CD1c-positive myeloid dendritic cell (primary cell): ENCODE results near the gene TPO.
"Not testable (repeated sequence)": the region's sequence is repeated elsewhere in the genome, so short reads cannot be mapped to it uniquely, and the experiment has no call there.

ENCODE experiments used
- DNase-seq: peaks from one replicate; pipeline ENCODE4 v3.0.0-alpha.2; 2016; ENCODE audit errors: extremely low spot score

The TPO gene

DNA sequence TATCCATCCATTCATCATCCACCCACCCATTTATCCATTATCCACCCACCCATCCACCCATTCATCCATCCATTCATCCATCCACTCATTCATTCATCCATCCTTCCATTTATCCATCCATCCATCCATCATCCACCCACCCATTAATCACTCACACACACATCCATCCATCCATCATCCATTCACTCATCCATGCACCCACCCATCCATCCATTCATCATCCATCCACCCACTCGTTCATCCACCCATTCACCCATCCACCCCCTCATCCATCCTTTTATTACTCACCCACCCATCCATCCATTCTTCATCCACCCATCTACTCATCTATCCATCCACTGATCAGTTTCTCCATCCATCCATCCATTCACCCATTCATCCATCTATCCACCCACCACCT is 8.1 kb upstream of the TPO start:
- no peak for DNase-seq

DNA sequence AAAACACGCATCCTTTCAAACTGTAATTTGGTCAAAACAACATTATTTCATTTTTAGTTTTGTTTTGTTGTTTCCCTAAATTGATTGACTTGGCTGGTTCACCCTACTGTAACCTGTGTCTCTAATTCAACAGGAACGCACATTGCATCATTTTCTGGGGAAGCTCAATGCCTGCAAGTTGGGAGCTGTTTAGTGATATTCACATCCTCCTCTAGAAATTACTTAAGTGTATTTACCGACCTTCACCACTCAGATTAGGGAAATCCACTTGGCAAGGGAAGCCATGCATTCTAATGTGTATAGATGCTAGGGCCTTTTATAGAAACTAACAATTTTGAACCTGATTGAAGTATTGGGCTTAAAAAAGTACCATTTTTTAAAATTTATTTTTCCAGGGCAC is 7.3 kb upstream of the TPO start:
- DNase-seq: no peak

DNA sequence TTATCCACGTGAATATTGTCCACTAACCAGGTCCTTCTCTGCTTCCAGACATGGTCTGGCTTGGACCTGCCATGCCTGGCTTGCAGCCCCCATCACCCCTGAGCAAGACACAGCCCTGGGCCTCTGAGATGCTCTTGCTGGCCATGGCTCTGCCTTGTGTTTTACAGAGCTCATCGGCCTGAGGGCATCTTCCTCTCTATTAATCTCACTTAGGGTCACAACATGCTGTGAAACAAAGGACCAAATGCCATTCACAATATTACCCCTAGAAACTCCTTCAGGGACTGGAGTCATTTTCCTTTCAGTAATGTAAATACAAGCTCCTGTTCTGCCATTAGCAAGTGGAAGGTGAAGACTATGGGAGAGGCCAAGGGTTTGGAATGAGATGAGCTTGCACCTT is 6.8 kb upstream of the TPO start:
- DNase-seq: no peak

DNA sequence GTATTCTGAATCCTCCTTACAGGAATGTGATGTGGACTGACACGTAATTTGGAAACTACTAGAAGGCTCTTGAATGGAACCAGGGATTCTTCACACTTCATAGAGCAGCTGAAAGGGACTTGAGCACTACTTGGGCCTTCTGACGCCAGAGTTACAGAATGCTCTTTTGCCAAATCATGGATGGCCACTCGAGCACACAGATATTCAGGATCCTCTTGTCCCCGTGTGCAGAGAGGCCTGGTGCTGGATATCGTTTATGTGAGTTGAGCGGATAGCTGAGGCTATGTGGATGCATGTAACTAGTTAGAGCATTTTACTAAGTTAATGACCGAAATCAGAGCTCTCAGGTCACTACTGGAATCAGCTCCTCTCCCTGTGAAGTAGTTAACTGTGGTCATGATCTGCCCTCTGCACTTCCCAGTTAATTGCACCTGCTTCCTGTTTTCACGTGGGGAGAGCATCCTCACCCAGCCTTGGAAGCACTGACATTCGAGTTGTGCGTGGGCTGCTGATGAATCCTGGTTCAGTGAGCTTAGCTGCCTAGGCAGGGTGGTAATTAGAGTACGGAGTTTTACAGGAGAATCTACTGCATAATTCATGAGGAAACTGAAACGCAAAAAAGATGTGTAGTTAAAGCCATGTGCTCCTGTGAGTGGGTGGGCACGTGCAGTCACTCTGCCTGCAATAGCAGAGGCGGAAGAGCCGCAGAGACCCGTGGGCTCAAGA is 5.2 kb upstream of the TPO start:
- DNase-seq: no peak

DNA sequence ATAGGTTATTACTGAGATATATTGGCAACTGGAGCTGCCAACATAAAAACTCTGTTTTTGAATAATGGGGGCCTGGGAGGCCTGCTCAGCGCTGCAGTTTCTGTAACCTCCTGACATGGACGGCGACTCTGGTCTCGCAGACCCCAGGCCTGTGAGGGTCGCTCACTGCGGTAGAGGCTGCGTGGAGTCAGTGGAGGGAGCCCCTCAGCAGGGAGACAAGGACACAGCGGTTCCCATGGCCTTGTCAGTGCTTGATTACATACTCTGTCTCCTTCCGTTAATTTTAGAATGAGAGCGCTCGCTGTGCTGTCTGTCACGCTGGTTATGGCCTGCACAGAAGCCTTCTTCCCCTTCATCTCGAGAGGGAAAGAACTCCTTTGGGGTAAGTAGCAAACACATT is 858 bp downstream of the TPO start:
- DNase-seq: no peak

DNA sequence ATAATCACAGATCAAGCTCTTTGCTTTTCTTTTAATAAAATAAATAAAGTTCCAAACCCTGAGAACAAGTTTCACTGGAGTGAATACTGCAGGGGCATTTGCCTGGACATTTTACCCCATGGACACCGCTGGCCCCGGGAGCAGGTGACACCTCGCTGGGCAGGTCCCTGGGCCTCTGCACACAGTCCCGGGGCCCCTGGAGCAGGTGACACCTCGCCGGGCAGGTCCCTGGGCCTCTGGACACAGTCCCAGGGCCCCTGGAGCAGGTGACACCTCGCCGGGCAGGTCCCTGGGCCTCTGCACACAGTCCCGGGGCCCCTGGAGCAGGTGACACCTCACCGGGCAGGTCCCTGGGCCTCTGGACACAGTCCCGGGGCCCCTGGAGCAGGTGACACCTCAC is 1.6 kb downstream of the TPO start:
- not testable (repeated sequence) for DNase-seq

DNA sequence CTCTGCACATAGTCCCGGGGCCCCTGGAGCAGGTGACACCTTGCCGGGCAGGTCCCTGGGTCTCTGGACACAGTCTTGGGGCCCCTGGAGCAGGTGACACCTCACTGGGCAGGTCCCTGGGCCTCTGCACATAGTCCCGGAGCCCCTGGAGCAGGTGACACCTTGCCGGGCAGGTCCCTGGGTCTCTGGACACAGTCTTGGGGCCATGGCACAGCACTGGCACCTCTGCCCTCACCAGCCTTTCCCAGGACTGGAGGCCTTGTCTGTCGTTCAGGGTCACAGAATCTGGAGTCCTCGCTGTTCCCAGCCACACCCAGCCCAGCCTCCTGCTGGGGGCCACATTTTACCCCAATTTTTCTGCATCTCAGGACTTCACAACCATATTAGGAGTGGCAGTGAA is 2.2 kb downstream of the TPO start:
- DNase-seq: no peak

DNA sequence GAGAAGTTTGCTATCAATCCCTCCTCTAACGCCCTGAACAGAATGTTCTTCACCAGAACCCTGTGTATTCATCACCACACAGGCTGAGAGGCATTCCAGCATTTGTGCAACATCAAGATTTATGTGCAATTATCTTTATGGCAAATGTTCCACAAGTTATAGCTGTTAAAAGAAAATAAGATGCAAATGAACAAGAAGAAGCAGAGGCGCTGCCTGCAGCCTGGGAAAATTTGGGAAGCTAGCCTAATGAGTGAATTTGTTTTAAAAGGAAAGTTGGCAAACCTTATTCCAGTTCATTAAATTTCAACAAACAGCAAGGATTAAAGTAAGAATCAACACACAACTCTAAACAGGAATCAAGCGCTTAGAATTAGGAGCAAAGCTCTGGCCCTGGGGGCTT is 5.3 kb downstream of the TPO start:
- DNase-seq: no peak

DNA sequence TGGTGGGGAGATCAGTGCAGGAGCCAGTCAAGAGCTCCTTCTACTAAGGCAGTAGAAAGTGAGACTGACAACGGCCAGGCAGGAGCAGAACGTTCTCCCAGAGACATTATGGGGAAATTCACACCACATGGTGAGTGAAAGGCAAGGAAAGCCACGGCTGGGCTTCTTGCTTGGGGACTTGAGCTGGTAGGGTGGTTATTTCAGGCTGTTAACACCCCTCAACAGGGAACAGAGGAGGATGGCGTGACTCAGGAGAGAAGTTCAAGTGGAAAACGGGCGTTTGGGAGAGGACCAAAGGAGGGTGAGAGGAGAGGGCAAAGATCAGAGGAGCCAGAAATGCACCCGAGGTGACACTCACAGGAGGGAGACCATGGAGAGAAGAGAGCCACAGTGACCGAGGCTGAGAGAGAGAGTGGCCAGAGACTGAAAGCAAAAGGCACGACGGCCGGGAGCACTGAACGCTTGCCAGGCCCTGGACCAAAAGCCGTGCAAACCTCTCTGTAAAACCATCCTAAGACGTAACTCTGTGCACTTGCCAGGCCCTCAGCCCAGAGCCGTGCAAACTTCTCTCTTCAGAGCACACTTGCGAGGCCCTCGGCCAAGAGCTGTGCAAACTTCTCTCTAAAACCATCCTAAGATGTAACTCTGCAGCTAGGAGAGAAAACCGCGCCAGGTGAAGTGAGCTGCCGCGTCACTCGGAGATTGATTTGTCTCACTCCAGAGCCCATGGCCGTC is 7.7 kb downstream of the TPO start:
- DNase-seq: no peak

DNA sequence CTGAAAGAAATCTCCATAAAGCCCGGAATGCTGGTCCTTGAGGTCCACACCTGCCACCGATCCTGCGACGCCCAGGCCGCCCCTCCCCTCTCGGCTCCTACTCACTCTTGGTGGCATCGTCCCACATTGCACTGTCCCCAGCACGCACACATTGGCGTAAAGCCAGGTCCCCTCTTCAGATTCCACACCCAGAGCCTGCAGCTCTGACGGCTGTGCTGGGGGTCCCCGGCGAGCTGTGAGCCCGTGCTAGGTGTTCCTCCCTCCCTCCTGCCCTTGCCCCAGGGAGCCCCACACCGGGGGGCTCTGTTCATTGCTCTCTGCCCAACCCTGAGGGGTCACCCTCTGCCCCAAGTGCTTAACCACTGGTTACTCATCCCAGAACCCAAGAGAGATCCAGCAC is 8.5 kb downstream of the TPO start:
- no peak for DNase-seq

DNA sequence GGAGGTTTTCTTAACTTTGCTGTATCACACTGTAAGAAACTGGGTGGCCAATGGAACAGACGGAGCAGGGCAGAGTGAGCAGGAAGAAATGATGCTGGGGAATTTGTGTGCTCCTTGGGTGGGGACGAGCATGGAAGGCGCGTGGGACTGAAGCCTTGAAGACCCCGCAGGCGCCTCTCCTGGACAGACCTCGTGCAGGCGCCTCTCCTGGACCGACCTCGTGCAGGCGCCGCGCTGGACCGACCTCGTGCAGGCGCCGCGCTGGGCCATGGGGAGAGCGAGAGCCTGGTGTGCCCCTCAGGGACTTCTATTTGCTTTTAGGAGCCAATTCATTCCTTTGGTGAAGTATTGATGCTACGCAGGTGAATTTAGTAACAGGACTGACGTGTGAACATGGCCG is 8.9 kb downstream of the TPO start:
- no peak for DNase-seq

DNA sequence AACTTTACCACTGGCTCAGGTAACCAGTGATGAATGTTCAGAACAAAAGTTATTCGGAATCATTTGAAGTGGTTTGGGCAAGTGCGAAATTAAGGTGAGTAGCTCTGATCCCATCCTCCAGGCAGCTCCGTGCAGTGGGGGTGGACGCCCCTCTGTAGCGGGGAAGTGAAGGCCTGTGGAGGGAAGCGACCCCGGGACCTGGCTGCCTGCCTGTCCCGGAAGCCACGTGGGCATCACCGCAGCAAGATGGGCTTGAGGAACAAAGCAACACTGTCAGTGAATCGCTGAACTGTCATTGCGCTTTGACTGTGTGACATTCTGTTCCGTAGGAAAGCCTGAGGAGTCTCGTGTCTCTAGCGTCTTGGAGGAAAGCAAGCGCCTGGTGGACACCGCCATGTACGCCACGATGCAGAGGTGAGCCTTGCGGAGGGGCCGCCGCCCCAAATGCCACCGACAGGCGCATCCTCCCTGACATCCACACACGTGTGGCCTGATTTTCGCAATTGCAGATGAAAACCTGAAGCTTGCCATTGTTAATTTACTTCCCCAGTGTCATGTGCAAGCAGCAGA is 9.5 kb downstream of the TPO start:
- DNase-seq: no peak

DNA sequence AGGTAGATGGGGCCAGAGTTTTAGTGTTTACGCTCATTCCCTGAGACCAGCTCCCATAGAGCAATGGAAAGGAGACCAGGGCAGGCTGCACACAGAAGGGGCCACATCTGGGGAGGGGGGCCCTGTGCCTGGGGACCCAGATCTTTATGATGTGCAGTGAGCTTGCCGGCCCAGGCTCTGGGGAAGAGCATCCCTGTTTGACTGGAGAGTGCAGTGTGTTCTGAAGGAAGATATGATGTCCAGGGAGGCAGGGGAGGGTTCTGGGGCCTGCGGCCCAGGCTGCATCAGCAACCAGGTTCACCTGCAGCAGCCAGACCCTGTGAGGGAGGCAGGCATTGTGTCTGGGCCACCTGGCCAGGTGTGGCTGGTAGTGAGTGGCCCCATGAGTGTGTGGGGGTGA is 13.8 kb downstream of the TPO start:
- DNase-seq: no peak

DNA sequence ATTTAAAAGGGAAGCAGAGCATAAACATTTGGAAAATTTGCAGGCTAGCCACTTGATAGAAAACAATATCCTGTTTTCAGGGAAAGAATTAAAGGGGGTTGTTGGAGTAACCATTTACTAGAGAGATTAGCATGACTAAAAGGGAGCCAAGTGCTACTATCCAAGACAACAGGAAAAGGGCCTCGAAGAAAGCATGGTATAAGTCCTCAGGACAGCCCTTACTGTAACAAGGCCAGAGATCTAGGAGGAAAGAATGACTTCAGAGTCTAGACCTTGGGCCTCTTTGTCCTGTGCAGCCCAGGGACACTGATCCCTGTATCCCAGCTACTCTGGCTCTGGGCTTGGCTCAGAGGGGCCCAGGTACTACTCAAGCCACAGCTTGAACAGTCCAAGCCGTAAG is 16.6 kb downstream of the TPO start:
- no peak for DNase-seq

DNA sequence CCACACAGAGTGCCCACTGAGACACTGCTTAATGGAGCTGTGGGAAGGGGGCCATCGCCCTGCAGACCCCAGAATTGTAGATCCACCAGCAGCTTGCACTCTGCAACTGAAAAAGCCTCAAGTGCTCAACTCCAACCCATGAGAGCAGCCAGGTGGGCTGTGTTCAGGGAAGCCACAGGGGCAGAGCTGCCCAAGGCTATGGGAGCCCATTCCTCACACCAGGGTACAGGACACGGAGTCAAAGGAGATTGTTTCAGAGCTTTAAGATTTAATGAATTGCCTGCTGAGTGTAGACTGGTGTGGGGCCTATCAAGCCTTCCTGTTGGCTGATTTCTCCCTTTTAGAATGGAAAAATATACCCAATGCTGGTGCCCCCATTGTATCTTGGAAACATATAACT is 17.2 kb downstream of the TPO start:
- no peak for DNase-seq

DNA sequence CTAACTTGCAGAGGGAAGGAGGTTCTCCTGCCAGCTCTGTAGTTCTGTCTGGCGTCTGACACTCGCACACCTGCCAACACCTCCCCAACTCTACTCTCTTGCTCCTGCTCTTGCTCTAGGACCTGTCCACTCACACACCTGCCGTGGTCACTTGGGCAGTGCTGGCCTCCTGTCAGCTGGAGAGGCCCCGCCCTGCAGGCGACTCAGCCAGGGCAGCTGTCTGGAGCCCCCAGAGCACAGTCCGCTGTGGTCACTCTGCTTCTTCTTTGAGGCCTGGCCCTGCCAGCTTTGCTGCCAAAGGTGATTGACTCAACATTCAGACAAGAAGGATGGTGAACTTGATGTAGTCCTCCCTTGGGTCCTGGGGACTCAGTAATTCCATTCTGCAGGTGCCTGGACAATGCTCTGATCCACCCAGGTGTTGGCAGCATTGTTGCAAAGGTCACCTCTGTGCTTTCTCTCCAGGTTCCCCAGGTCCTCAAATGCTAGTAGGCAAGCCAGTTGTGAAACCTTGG is 18.7 kb downstream of the TPO start:
- no peak for DNase-seq

DNA sequence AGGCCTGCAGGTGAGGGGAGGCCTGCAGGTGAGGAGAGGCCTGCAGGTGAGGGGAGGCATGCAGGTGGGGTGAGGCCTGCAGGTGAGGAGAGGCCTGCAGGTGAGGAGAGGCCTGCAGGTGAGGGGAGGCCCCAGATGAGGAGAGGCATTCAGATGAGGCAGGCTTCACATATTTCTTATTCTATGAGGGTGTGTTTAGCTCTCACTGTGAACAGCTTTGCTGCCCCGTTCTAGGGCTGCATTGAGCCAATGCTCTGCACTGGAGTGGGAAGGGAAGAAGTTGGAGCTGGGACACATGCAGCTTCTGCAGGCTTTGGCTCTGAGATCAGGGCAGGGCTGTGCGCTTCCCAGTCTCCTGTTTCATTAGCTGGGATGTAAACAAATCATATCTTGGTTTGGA is 19.5 kb downstream of the TPO start:
- DNase-seq: no peak

DNA sequence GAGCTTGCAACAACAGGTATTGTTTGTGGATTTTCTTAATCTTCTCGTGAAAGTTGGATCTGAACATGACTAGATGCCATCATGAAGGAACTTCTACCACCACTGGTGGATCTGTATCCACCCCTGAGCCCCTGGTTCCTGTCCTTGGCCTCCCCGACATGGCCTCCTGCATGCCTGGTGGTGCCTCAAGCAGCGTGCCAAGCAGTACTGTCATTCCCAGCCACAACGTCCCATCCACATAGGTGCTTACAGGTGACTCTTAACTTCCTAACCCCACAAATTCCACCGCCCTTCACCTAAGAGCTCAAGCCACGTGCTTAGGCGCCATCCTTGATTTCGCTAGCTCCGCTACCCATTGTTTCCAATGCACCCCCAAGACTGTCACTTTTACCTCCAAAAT is 23.1 kb downstream of the TPO start:
- no peak for DNase-seq

DNA sequence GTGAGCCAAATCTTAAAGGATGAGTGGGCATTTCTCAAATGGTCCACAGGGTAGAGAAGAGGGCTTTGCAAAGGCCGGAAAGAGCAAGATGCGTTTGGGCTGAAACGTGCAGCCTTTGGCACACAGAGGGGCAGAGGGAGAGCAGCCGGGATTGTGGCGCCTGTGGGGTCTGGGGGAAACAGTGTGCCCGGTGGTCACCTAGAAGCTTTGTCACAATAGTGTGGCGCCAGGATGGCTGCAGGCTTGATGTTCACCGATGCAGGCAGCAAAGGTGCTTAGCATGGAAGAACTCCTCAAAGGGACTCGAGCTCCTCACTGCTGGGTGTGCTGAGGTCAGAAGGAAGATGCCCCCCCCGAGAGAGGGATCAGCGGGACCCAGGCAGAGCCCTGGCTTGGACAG is 23.8 kb downstream of the TPO start:
- DNase-seq: no peak

DNA sequence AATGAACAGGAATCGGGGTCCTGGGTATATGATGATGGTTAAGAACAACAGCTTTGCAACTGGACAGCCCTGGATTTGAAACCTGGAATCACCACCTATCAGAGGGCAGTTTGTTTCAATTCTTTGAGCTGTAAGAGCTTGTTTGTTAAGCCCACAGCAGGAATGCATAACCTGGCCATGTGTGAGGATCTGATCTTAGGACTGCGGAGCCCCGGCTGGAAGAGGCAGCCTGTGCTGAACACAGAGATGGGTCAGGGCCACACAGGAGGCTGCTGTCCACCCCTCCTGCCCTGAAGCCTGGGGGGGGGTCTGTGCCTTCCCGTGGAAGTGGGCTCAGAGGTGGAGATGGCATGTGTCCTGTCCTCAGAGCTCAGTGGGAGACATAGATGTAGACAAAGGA is 24.3 kb downstream of the TPO start:
- no peak for DNase-seq

DNA sequence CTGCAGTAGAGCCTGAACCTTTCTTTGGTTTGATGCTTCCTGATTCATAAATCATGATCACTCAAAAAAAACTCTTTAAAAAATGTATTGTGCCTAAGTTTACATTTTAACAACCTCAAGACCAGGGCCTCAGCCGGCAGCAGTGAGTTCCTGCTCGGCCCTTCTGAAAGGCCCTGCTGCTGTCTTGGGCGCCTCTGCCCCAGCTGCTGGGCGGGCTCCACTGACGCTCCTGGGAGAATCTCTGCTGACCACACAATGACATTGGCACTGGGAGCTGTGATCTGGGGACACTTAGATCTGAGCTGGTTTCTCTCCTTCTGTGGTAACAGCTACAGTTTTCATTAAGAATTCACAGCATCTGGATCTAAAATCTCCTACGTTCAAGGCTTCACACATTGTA is 25.7 kb downstream of the TPO start:
- no peak for DNase-seq

DNA sequence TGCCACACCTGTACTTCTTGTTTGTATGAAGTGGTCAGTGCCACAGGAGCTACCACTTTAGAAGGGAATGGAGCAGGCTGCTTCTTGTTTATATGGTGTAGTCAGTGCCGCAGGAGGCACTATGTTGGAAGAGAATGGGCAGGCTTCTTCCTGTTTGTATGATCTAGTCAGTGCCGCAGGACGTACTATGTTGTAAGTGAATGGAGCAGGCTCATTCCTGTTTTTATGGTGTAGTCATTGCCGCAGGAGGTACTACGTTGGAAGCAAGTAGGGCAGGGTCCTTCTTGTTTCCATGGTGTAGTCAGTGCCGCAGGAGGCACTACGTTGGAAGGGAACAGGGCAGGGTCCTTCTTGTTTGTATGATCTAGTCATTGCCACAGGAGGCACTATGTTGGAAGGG is 27.3 kb downstream of the TPO start:
- DNase-seq: no peak

DNA sequence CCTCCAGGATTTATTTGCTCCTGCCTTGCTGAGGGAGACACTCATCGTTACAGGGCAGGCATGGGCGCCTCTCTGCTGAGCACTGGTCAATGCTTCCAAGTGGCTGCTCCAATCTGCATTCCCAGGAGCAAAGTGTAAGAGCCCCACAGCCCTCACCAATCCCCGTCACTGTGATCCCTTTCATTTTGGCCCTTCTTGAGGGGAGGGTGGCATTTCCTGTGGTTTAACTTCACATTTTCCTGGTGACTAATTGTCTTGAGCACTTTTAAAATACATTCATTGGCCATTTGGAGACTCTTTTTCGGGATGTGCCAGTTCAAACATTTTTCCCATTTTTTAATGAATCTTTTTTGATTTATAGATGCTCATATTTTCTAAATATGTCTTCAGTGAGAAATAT is 33.0 kb downstream of the TPO start:
- no peak for DNase-seq
